ENCODE data around the gene TCN1.

TCN1 gene

DNA sequence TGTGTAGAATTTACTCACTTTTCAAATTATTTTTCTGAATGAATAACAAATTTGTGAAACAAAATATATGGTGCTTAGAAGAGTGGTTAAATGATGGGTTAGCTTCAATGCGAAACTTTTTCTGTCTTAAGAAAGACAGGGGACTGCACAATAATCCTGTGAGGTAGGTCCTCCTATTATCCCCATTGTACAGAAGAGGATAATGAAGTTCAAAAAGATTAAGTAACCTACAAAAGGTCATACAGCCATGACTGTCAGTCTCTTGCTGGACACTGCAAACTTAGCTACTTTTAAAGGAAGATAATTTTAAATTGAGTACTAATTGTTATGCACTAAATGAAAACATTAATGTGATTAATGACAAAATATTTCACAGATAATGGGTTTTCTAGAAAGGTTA, 17.3 kb upstream of the TCN1 start:
- Histone ChIP-seq H3K4me3 (ENCODE audit: extremely low read depth, insufficient read depth, low read length, poor library complexity, severe bottlenecking) (no peak overlapping the region), H3K27ac (ENCODE audit: low read depth, low read length, severe bottlenecking) (no peak overlapping the region), H3K36me3 (ENCODE audit: control insufficient read depth, insufficient read depth, low read length) (no peaks in the 10 kb centered on the region), H3K4me1 (ENCODE audit: control insufficient read depth, insufficient read depth, low read length, poor library complexity, severe bottlenecking) (no peaks in the 10 kb centered on the region), H3K9me3 (ENCODE audit: control insufficient read depth, low read length) (peaks cover 2% of the 10 kb centered on the region)
- 83% methylated on average over 1 of the region's 1 CpG; no CpG with 5 or more reads in 1 of the 2 experiments for WGBS, 2 experiments (ENCODE audit: insufficient coverage in 2 of 2)

DNA sequence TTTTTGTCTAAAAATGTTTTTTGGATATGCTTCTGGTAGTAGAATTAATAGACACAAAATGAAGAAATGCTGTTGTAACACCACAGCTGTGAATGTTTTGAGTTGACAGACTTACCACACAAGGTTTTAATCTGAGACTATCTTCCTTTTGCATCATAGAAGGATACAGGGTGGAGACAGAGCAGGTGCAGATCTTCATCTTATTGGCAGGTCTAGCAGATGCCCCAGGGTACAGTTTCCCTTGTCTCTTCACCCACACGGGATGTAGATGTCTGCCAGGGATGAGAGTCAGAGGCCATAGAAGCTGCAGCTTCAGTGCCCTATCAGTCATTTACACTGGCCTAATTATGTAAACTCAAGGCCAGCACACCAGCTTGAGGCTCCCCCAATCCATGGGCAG, 13.3 kb upstream of the TCN1 start:
- Histone ChIP-seq H3K36me3 (ENCODE audit: control insufficient read depth, insufficient read depth, low read length) (no peaks in the 10 kb centered on the region), H3K4me3 (ENCODE audit: extremely low read depth, insufficient read depth, low read length, poor library complexity, severe bottlenecking) (no peak overlapping the region)

DNA sequence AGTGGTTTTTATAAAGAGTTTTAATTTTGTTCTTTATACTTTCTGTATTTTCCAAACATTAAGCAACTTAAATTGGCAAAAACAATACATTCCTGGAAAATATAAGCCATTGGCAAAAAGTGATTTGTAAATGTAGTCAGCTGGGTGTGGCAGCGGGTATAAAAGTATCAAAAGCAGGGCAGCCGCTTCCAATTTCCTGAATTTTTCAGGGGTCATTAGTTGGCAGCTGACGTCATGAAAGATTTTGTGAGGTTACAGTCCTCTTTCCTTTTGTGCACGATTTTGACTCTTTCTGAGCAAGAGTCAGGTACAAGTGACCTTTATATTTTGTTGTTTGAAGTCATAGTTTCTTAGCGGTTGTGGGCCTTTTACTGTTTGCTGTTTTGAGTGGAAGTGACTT, 12.3 kb upstream of the TCN1 start, which contains the start of gene OOSP3:
Gene OOSP3, plus strand, starts transcription at position 208 of the 400 bp plus-strand sequence. Its CDS starts 27 bp downstream, at position 235.
- 82 to 90% methylated on average over 3 to 4 of the region's 5 CpGs for WGBS, 2 experiments (ENCODE audit: insufficient coverage in 2 of 2)
- Histone ChIP-seq H3K27ac (ENCODE audit: low read depth, low read length, severe bottlenecking) (no peak within 1 kb of the TSS), H3K36me3 (ENCODE audit: control insufficient read depth, insufficient read depth, low read length) (no peaks in the 10 kb centered on the region), H3K9me3 (ENCODE audit: control insufficient read depth, low read length) (no peaks in the 10 kb centered on the region), H3K4me3 (ENCODE audit: extremely low read depth, insufficient read depth, low read length, poor library complexity, severe bottlenecking) (no peak within 1 kb of the TSS), H3K4me1 (ENCODE audit: control insufficient read depth, insufficient read depth, low read length, poor library complexity, severe bottlenecking) (no peaks in the 10 kb centered on the region)

More for the DNA sequence above, 13.3 kb upstream of the TCN1 start:
- Histone ChIP-seq H3K27ac (ENCODE audit: low read depth, low read length, severe bottlenecking) (no peak overlapping the region), H3K9me3 (ENCODE audit: control insufficient read depth, low read length) (no peaks in the 10 kb centered on the region), H3K4me1 (ENCODE audit: control insufficient read depth, insufficient read depth, low read length, poor library complexity, severe bottlenecking) (no peaks in the 10 kb centered on the region)
- whole genome bisulfite sequencing, 2 experiments (ENCODE audit: insufficient coverage in 2 of 2), result 67 to 100% methylated on average over 1 of the region's 1 CpG

DNA sequence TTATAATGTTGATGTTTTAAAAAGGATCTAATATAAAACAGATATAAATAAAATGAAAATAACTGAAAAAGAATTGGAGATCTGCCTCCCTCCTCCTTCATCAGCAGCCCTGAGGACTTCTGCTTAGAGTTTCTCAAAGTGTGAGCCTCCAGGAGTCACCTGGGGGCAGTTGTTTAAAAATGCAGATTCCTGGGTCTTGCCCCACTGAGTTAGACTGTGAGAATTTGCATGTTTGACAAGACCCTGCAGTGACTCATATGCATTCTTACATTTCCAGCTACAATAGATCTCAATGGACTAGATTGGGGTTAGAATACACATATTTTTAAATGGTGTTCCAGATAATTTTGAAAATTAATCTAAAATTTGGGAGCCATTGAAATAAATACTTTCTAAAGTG, 11.5 kb upstream of the TCN1 start:
- H3K4me1 ChIP-seq (ENCODE audit: control insufficient read depth, insufficient read depth, low read length, poor library complexity, severe bottlenecking), result no peaks in the 10 kb centered on the region
- no peak overlapping the region for H3K4me3 ChIP-seq (ENCODE audit: extremely low read depth, insufficient read depth, low read length, poor library complexity, severe bottlenecking)
- H3K27ac ChIP-seq (ENCODE audit: low read depth, low read length, severe bottlenecking), result no peak overlapping the region
- no peaks in the 10 kb centered on the region for H3K9me3 ChIP-seq (ENCODE audit: control insufficient read depth, low read length)
- no peaks in the 10 kb centered on the region for H3K36me3 ChIP-seq (ENCODE audit: control insufficient read depth, insufficient read depth, low read length)

DNA sequence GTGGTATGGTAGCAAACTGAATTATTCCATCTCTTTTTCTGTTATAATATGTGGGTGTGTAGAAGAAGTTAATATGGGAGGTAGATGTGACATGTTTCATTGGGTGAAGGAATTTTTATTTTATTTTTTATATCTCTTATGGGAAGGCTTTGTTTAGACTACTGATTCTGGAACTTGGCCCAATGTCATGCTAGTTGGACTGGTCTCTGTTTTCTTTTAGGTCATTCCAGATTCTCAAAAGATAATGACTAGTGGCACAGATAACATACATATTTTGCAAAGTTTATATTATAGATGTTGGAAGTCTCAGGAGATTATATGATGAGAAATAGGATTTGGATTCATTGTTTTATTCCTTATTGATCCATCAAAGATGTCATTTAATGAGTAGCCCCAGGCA, 11.0 kb upstream of the TCN1 start:
- Histone ChIP-seq H3K9me3 (ENCODE audit: control insufficient read depth, low read length) (no peaks in the 10 kb centered on the region), H3K27ac (ENCODE audit: low read depth, low read length, severe bottlenecking) (no peak overlapping the region), H3K4me3 (ENCODE audit: extremely low read depth, insufficient read depth, low read length, poor library complexity, severe bottlenecking) (no peak overlapping the region), H3K4me1 (ENCODE audit: control insufficient read depth, insufficient read depth, low read length, poor library complexity, severe bottlenecking) (no peaks in the 10 kb centered on the region), H3K36me3 (ENCODE audit: control insufficient read depth, insufficient read depth, low read length) (no peaks in the 10 kb centered on the region)

DNA sequence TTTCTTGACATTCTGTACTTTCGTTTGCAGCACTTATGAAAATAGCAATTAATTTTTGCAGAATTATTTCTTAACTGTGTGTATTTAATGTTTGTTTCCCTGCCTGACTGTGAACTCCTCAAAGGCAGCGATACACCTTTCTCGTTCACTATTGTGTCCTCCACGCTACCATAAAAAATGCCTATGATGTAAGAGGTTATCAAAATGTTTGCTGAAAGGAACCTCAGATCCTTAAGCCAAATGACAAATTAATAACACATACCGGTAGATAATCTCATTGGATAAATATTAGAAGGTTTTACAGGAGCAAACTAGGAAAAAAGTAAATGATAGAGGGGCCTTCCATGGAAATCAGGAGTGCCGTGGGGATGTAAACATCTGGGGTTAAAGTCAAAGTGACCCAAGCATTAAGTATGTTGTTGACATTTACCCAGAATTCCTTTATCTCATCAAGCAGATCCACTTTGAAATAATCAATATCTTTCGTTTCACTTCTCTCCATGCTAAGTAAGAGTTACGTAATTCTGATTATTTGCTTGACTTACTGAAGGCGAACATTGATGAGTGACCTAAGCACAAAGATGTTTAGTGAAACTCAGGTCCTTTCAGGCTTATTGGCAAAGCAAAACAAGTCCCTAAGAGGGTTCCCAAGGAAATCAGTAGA, 9.7 kb upstream of the TCN1 start:
- WGBS, 2 experiments (ENCODE audit: insufficient coverage in 2 of 2), result 91 to 95% methylated on average over 3 to 4 of the region's 9 CpGs
- Histone ChIP-seq H3K4me1 (ENCODE audit: control insufficient read depth, insufficient read depth, low read length, poor library complexity, severe bottlenecking) (no peaks in the 10 kb centered on the region), H3K4me3 (ENCODE audit: extremely low read depth, insufficient read depth, low read length, poor library complexity, severe bottlenecking) (no peak overlapping the region), H3K36me3 (ENCODE audit: control insufficient read depth, insufficient read depth, low read length) (no peaks in the 10 kb centered on the region), H3K9me3 (ENCODE audit: control insufficient read depth, low read length) (no peaks in the 10 kb centered on the region), H3K27ac (ENCODE audit: low read depth, low read length, severe bottlenecking) (no peak overlapping the region)

DNA sequence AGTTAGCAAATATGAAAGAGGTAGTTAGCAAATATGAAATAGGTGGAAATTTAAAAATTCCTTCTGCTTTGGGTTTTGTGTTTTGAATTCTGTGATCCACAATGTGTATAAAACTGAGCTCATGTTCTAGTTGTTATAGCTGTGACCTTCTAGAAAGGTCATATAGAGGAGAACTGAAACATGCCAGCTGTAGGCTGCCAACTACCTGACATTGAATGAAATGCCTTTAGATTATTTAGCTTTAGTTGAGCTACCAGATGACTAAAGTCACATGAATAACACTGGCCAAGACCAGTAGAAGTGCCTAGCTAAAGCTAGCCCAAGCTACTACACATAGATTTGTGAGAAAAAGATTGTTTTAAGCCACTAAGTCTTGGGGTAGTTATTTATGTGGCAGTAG, 5.8 kb upstream of the TCN1 start:
- Histone ChIP-seq H3K9me3 (ENCODE audit: control insufficient read depth, low read length) (no peaks in the 10 kb centered on the region), H3K4me1 (ENCODE audit: control insufficient read depth, insufficient read depth, low read length, poor library complexity, severe bottlenecking) (no peaks in the 10 kb centered on the region), H3K4me3 (ENCODE audit: extremely low read depth, insufficient read depth, low read length, poor library complexity, severe bottlenecking) (no peak overlapping the region), H3K36me3 (ENCODE audit: control insufficient read depth, insufficient read depth, low read length) (no peaks in the 10 kb centered on the region), H3K27ac (ENCODE audit: low read depth, low read length, severe bottlenecking) (no peak overlapping the region)

DNA sequence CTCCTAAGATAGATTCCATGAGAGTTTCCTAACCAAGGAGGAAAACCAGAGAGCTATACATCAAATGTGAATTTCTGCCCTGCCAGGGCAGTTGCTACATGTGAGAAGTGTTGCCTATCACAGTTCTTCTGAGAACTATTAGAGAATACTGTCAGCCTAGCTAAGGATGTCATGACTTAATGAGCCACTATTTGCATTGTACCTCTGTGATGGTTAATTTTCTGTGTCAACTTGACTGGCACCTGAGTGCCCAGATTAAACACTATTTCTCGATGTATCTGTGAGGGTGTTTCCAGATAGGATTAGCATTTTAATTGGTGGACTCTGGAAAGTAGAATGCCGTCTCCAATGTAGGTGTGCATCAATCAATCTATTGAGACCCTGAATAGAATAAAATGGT, 1.7 kb upstream of the TCN1 start:
- WGBS, 2 experiments (ENCODE audit: insufficient coverage in 2 of 2), result 83 to 94% methylated on average over 2 of the region's 2 CpGs
- H3K36me3 ChIP-seq (ENCODE audit: control insufficient read depth, insufficient read depth, low read length), result no peaks in the 10 kb centered on the region
- H3K27ac ChIP-seq (ENCODE audit: low read depth, low read length, severe bottlenecking), result no peak overlapping the region
- peaks cover 15% of the 10 kb centered on the region for H3K4me1 ChIP-seq (ENCODE audit: control insufficient read depth, insufficient read depth, low read length, poor library complexity, severe bottlenecking)
- no peaks in the 10 kb centered on the region for H3K9me3 ChIP-seq (ENCODE audit: control insufficient read depth, low read length)
- no peak overlapping the region for H3K4me3 ChIP-seq (ENCODE audit: extremely low read depth, insufficient read depth, low read length, poor library complexity, severe bottlenecking)

DNA sequence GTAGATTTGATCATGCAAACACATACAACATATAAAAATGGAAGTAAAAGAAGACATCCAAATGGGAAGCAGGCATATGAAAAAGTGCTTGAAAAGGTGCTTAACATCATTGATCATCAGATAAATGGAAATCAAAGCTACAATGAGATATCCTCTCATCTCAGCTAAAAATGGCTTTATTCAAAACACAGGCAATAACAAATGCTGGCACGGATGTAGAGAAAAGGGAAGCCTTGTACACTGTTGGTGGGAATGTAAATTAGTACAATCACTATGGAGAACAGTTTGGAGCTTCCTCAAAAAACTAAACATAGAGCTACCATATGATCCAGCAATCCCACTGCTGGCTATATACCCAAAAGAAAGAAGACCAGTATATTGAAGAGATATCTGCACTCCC, 549 bp upstream of the TCN1 start:
- no peaks in the 10 kb centered on the region for H3K36me3 ChIP-seq (ENCODE audit: control insufficient read depth, insufficient read depth, low read length)
- WGBS, 2 experiments (ENCODE audit: insufficient coverage in 2 of 2), result no CpG with 5 or more reads among the region's 1 CpG
- H3K4me1 ChIP-seq (ENCODE audit: control insufficient read depth, insufficient read depth, low read length, poor library complexity, severe bottlenecking), result peaks cover 15% of the 10 kb centered on the region
- H3K9me3 ChIP-seq (ENCODE audit: control insufficient read depth, low read length), result no peaks in the 10 kb centered on the region
- H3K4me3 ChIP-seq (ENCODE audit: extremely low read depth, insufficient read depth, low read length, poor library complexity, severe bottlenecking), result no peak overlapping the region
- H3K27ac ChIP-seq (ENCODE audit: low read depth, low read length, severe bottlenecking), result no peak overlapping the region

DNA sequence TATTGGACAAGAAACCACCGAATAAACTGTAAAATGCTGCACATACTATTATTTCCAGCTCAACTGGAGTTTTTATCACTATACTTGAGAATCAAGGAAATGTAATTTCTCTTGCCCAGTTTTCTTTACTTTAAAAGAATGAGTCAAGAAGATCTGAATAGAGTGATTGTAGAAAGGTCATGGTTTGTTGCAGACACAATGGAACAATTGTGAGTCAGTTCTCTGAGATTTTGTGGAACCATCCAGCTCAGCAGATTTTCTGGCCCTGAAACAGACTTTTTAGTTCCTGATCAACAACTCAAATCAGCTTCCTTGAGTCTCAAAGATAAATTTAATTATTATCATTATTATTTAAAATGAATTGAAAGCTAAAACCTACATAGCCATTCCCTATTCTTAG, 1.3 kb downstream of the TCN1 start:
- H3K27ac ChIP-seq (ENCODE audit: low read depth, low read length, severe bottlenecking), result peak overlapping the region; percentile 67
- no peaks in the 10 kb centered on the region for H3K9me3 ChIP-seq (ENCODE audit: control insufficient read depth, low read length)
- no peaks in the 10 kb centered on the region for H3K36me3 ChIP-seq (ENCODE audit: control insufficient read depth, insufficient read depth, low read length)
- peaks cover 15% of the 10 kb centered on the region for H3K4me1 ChIP-seq (ENCODE audit: control insufficient read depth, insufficient read depth, low read length, poor library complexity, severe bottlenecking)
- no CpG with 5 or more reads among the region's 1 CpG for WGBS, 2 experiments (ENCODE audit: insufficient coverage in 2 of 2)
- no peak overlapping the region for H3K4me3 ChIP-seq (ENCODE audit: extremely low read depth, insufficient read depth, low read length, poor library complexity, severe bottlenecking)

DNA sequence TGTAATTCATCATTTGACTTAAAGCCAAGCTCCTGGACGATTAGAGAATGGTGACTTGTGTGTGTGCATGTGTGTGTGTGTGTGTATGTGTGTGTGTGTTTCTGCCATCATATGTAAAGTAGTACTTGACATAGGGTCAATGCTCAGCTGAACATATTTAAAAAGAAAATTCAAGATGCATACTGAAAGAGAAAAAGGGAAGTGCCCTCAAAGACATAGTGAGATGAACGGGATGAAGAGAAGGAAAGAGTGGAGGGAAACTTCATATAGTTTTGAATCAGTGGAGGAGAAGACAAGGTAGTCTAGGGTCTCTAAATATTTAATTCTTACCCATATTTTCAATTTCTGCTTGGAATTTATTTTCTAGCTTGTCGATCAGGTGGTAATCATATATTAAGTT, 4.0 kb downstream of the TCN1 start:
- H3K9me3 ChIP-seq (ENCODE audit: control insufficient read depth, low read length), result no peaks in the 10 kb centered on the region
- no peak overlapping the region for H3K4me3 ChIP-seq (ENCODE audit: extremely low read depth, insufficient read depth, low read length, poor library complexity, severe bottlenecking)
- H3K36me3 ChIP-seq (ENCODE audit: control insufficient read depth, insufficient read depth, low read length), result no peaks in the 10 kb centered on the region
- WGBS, 2 experiments (ENCODE audit: insufficient coverage in 2 of 2), result 90 to 100% methylated on average over 2 of the region's 3 CpGs
- H3K27ac ChIP-seq (ENCODE audit: low read depth, low read length, severe bottlenecking), result no peak overlapping the region
- H3K4me1 ChIP-seq (ENCODE audit: control insufficient read depth, insufficient read depth, low read length, poor library complexity, severe bottlenecking), result peaks cover 25% of the 10 kb centered on the region

All from mesodermal cell (in vitro differentiated cells).